ENCODE results near the gene ZIC4.
A peak's percentile ranks its signal among the peaks of the same experiment; 100 is the strongest.

ZIC4 gene

GRCh38 chr3:147393943-147394883, 12.1 kb downstream of the ZIC4 start:
- peak overlapping the region; percentile 7 for H3K4me3 ChIP-seq (replicated peaks; ENCODE audit: low read depth, low read length)
- TF ChIP-seq CTCF (IDR thresholded peaks at IDR 0.05; ENCODE audit: low read length, missing control alignments): no peak
- no peak for DNase-seq (ENCODE audit: low read depth)

GRCh38 chr3:147393261-147393942, 12.9 kb downstream of the ZIC4 start:
- peak overlapping the region; percentile 7 for H3K4me3 ChIP-seq (replicated peaks; ENCODE audit: low read depth, low read length)
- DNase-seq (ENCODE audit: low read depth): no peak

GRCh38 chr3:147392625-147392946, 13.8 kb downstream of the ZIC4 start:
- no peak for TF ChIP-seq CTCF (IDR thresholded peaks at IDR 0.05; ENCODE audit: low read length, missing control alignments)
- no peak for DNase-seq (ENCODE audit: low read depth)
- no peak overlapping the region for H3K4me3 ChIP-seq (replicated peaks; ENCODE audit: low read depth, low read length)

More at GRCh38 chr3:147393261-147393942, 12.9 kb downstream of the ZIC4 start:
- TF ChIP-seq CTCF (IDR thresholded peaks at IDR 0.05; ENCODE audit: low read length, missing control alignments): no peak

- TF ChIP-seq CTCF (IDR thresholded peaks at IDR 0.05; ENCODE audit: low read length, missing control alignments): no peak
- H3K4me3 ChIP-seq (replicated peaks; ENCODE audit: low read depth, low read length): no peak overlapping the region
- no peak for DNase-seq (ENCODE audit: low read depth)
Measured at GRCh38 chr3:147391781-147392624, 14.3 kb downstream of the ZIC4 start.

GRCh38 chr3:147390589-147391569, 15.5 kb downstream of the ZIC4 start:
- no peak for TF ChIP-seq CTCF (IDR thresholded peaks at IDR 0.05; ENCODE audit: low read length, missing control alignments)
- no peak for DNase-seq (ENCODE audit: low read depth)
- H3K4me3 ChIP-seq (replicated peaks; ENCODE audit: low read depth, low read length): no peak overlapping the region

GRCh38 chr3:147389717-147390116, 16.6 kb downstream of the ZIC4 start:
- TF ChIP-seq CTCF (IDR thresholded peaks at IDR 0.05; ENCODE audit: low read length, missing control alignments): no peak
- H3K4me3 ChIP-seq (replicated peaks; ENCODE audit: low read depth, low read length): no peak overlapping the region
- DNase-seq (ENCODE audit: low read depth): no peak
